ENCODE results near the gene KCNH2.

Gene KCNH2

GRCh38 chr7:150951181-150951520 lies 27.0 kb downstream of the KCNH2 start:
- TF ChIP-seq CTCF (IDR thresholded peaks at IDR 0.05; ENCODE audit: insufficient read depth, low read depth, low read length, missing control alignments): no peak
- DNase-seq (ENCODE audit: low read depth): no peak
- H3K4me3 ChIP-seq (ENCODE audit: low read length): no peak overlapping the region

- no peak for DNase-seq (ENCODE audit: low read depth)
- no peak for TF ChIP-seq CTCF (IDR thresholded peaks at IDR 0.05; ENCODE audit: insufficient read depth, low read depth, low read length, missing control alignments)
- H3K4me3 ChIP-seq (ENCODE audit: low read length): no peak overlapping the region
Observed at GRCh38 chr7:150950496-150951180, 27.5 kb downstream of the KCNH2 start.

DNA sequence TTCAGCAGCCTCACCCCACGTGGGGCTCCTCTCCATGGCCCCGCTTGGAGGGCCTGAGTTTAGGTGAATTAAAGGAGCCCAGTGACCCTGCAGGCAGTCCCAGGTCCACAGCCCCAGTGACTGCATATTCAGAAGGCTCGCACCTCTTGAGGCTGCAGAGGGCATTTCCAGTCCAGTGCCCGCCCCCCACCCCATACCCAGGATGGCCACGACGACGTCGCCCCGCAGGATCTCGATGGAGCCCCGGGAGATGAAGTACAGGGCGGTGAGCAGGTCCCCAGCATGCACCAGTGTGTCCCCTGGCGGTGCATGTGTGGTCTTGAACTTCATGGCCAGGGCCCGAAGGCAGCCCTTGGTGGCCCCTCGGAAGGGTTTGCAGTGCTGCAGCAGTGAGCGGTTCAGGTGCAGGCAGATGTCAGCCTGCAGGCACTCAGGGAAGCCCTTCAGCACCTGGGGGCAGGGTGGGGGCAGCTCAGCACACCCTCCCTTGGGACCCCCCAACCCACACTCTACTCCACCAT lies 28.1 kb downstream of the KCNH2 start:
- DNase-seq (ENCODE audit: low read depth): no peak

GRCh38 chr7:150949564-150949963 lies 28.6 kb downstream of the KCNH2 start:
- no peak for DNase-seq (ENCODE audit: low read depth)
- H3K4me3 ChIP-seq (ENCODE audit: low read length): no peak overlapping the region
- TF ChIP-seq CTCF (IDR thresholded peaks at IDR 0.05; ENCODE audit: insufficient read depth, low read depth, low read length, missing control alignments): no peak

More for the DNA sequence above, 28.1 kb downstream of the KCNH2 start:
- H3K4me3 ChIP-seq (ENCODE audit: low read length): no peak overlapping the region
- TF ChIP-seq CTCF (IDR thresholded peaks at IDR 0.05; ENCODE audit: insufficient read depth, low read depth, low read length, missing control alignments): no peak

- TF ChIP-seq CTCF (IDR thresholded peaks at IDR 0.05; ENCODE audit: insufficient read depth, low read depth, low read length, missing control alignments): no peak
- no peak overlapping the region for H3K4me3 ChIP-seq (ENCODE audit: low read length)
- no peak for DNase-seq (ENCODE audit: low read depth)
Observed at GRCh38 chr7:150948791-150949251, 29.3 kb downstream of the KCNH2 start.

DNA sequence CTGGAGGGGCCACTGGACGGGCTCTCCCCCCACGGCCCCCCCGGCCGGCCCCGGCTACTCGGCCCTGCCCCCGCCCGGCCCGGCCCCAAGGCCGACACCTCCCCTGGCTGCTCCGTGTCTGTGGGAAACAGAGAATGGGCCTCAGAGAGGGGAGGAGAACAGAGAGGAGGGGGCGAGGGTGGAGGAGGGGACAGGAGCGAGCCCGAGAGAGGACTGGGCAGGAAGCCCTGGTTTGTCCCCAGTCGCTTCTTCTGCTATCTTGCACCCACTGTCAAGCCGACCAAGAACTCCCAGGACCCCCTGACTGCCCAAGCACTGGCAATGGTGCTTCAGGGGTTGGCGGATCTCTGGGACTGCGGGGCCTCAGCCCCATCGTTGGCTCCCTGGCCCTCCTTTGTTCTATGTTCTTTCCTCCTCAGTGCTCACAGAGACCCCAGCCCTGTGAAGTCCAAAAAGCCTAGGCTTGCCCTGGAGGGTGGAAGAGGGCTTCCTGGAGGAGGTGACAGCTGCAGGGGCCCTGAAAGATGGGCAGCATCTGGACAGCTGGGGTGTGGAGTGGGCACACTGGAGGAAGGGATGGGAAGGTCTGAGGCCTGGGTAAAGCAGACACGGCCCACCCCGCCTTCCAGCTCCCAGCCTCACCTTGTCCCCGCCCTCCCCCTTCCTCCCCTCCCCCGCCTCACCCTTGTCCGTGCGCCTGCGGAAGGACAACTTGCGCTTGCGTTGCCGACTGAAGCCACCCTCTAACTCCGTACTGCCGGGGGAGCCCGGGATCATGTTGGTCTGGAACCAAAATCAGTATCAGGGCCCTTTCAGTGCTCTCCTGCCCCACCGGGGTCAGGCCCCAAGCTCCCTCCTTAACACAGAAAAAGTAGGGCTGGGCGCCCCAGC lies 30.1 kb downstream of the KCNH2 start:
- DNase-seq (ENCODE audit: low read depth): no peak
- no peak for TF ChIP-seq CTCF (IDR thresholded peaks at IDR 0.05; ENCODE audit: insufficient read depth, low read depth, low read length, missing control alignments)
- H3K4me3 ChIP-seq (ENCODE audit: low read length): no peak overlapping the region
